GM19468 (cell line): ENCODE data around the gene HDGF.

Experiments used
- ATAC-seq: cut with Tn5 transposase; IDR thresholded peaks from one replicate; pipeline ENCODE4 v1.9.1; 2021; ENCODE audit warnings: mild to moderate bottlenecking, moderate library complexity, moderate number of reproducible peaks; ENCODE audit not compliant: unreplicated experiment; ENCODE audit errors: extremely low read depth

HDGF gene

GRCh38 chr1:156727926-156728598 is 23.4 kb downstream of the HDGF start, which contains the start of gene METTL25B:
Gene METTL25B, plus strand, starts transcription at chr1:156728469. Its CDS starts 636 bp downstream, at chr1:156729105.
- ATAC-seq, result peak; percentile 39

GRCh38 chr1:156727492-156727891 is 24.0 kb downstream of the HDGF start:
- ATAC-seq, result no peak

- ATAC-seq, result no peak
Measured at GRCh38 chr1:156726549-156727226, 24.8 kb downstream of the HDGF start.

- ATAC-seq, result no peak
Measured at GRCh38 chr1:156725683-156726280, 25.7 kb downstream of the HDGF start.

GRCh38 chr1:156721535-156721934 is 29.9 kb downstream of the HDGF start:
- ATAC-seq, result no peak

GRCh38 chr1:156721131-156721530 is 30.3 kb downstream of the HDGF start:
- ATAC-seq, result no peak

- ATAC-seq, result no peak
Measured at GRCh38 chr1:156717351-156717750, 34.1 kb downstream of the HDGF start.

- no peak for ATAC-seq
Measured at GRCh38 chr1:156714830-156715229, 36.6 kb downstream of the HDGF start.

- ATAC-seq, result no peak
Measured at GRCh38 chr1:156712626-156713025, 38.8 kb downstream of the HDGF start.

GRCh38 chr1:156711011-156711817 is 40.3 kb downstream of the HDGF start:
- no peak for ATAC-seq

- no peak for ATAC-seq
Measured at GRCh38 chr1:156709757-156710489, 41.6 kb downstream of the HDGF start.

GRCh38 chr1:156709031-156709430 is 42.4 kb downstream of the HDGF start:
- ATAC-seq, result no peak

- no peak for ATAC-seq
Measured at GRCh38 chr1:156708218-156708661, 43.2 kb downstream of the HDGF start.

GRCh38 chr1:156707417-156708217 is 43.9 kb downstream of the HDGF start:
- ATAC-seq, result no peak

- ATAC-seq, result no peak
Measured at GRCh38 chr1:156706657-156707416, 44.6 kb downstream of the HDGF start.

GRCh38 chr1:156705918-156706656 is 45.4 kb downstream of the HDGF start:
- no peak for ATAC-seq

GRCh38 chr1:156705321-156705917 is 46.1 kb downstream of the HDGF start, which contains the start of gene CRABP2:
Gene CRABP2, minus strand, starts transcription at chr1:156705583. Its CDS starts 137 bp downstream, at chr1:156705446.
- no peak for ATAC-seq
